Right atrium auricular region (tissue), 2 donors: ENCODE data around the gene NDE1. TPM values are rescaled to one million over a fixed set of nuclear protein-coding genes. Genes with fewer than 3 reads are reported as not detected.
"Not testable (repeated sequence)": the region's sequence is repeated elsewhere in the genome, so short reads cannot be mapped to it uniquely, and the experiment has no call there.

Source experiments
- DNase-seq: peaks from one replicate; pipeline ENCODE4 v3.0.0-alpha.2; 2019; ENCODE audit warnings: low spot score
- H3K27ac ChIP-seq, 2 donors: fragments of 200-600 bp; sonication (generic); 1 replicate in 1 of 2; 2 replicates in 1 of 2; pipeline ENCODE4 v1.5.1; 2016 to 2019
- H3K27me3 ChIP-seq, 2 donors: fragments of 200-600 bp; sonication (generic); one replicate each; pipeline versions ENCODE4 v1.5.1 to v1.6.0; 2017 to 2019
- H3K36me3 ChIP-seq: fragments of 200-600 bp; sonication (generic); one replicate; pipeline ENCODE4 v1.5.1; 2016
- H3K4me1 ChIP-seq, 2 donors: fragments of 200-600 bp; sonication (generic); one replicate each; pipeline versions ENCODE4 v1.5.1 to v1.6.0; 2017 to 2019
- H3K4me3 ChIP-seq, 2 donors: fragments of 200-600 bp; sonication (generic); 1 replicate in 1 of 2; 2 replicates in 1 of 2; pipeline ENCODE4 v1.5.1; 2017 to 2019; ENCODE audit warnings: mild to moderate bottlenecking in 1 of 2, moderate library complexity in 1 of 2
- H3K9me3 ChIP-seq, 2 donors: fragments of 200-600 bp; sonication (generic); one replicate each; pipeline ENCODE4 v1.5.1; 2019
- total RNA-seq, 2 donors: library from RNA; depleted of rRNA; stranded (reverse); fragments of >200 nt; gene quantifications; one replicate each; pipeline ENCODE4 v1.1.0, GENCODE V29; 2016
- TF ChIP-seq, protein P1 (sequence below), 2 donors: fragments of 200-600 bp; sonication (generic); IDR thresholded peaks; one replicate each; pipeline ENCODE4 v1.5.1; 2019; ENCODE audit warnings: antibody characterized with exemption in 2 of 2

The NDE1 gene
- total RNA-seq, 2 donors from 2014 or later: 12.5 to 18.6 TPM

DNA sequence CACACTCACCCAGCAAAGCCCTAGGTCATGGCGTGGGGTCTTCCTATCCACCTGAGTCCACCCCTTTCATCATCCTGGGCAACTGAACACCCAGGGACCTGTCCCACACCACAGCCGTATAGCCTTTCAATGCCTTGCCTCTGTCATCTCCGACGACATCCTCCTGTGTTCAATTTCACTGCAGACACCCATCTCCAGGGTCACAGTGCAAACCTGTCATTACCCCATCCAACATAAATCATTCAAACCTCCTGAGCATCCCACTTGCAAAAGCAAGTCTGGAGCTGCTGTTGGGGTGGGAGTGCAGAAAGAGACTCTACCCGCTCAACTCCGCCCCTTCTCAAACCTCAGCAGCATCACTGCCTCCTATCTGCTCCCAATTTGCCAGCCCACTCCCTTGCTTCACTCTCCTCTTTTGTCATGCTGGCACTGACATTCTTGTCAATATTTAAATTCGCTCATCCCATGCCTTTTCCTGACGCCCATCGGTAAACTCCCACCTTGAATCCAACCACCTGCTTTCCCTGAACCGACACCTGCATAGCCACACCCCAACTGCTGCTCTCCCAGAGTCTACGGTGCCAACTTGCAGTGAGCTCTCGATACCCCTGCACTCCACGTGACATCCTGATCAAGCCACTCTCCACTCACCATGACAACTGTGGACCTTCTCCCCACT, 44.1 kb upstream of the NDE1 start:
- no peak for DNase-seq
- Histone ChIP-seq H3K4me1 (peaks cover 0 to 15% of the 10 kb centered on the region in 2 donors), H3K4me3 (no peak overlapping the region), H3K27ac (peak overlapping the region in 1 of 2 donors; percentile 29), H3K36me3 (peaks cover 57% of the 10 kb centered on the region), H3K9me3 (no peaks in the 10 kb centered on the region), H3K27me3 (no peaks in the 10 kb centered on the region)
- TF ChIP-seq, protein P1, sequence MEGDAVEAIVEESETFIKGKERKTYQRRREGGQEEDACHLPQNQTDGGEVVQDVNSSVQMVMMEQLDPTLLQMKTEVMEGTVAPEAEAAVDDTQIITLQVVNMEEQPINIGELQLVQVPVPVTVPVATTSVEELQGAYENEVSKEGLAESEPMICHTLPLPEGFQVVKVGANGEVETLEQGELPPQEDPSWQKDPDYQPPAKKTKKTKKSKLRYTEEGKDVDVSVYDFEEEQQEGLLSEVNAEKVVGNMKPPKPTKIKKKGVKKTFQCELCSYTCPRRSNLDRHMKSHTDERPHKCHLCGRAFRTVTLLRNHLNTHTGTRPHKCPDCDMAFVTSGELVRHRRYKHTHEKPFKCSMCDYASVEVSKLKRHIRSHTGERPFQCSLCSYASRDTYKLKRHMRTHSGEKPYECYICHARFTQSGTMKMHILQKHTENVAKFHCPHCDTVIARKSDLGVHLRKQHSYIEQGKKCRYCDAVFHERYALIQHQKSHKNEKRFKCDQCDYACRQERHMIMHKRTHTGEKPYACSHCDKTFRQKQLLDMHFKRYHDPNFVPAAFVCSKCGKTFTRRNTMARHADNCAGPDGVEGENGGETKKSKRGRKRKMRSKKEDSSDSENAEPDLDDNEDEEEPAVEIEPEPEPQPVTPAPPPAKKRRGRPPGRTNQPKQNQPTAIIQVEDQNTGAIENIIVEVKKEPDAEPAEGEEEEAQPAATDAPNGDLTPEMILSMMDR (IDR thresholded peaks at IDR 0.05): no peak

DNA sequence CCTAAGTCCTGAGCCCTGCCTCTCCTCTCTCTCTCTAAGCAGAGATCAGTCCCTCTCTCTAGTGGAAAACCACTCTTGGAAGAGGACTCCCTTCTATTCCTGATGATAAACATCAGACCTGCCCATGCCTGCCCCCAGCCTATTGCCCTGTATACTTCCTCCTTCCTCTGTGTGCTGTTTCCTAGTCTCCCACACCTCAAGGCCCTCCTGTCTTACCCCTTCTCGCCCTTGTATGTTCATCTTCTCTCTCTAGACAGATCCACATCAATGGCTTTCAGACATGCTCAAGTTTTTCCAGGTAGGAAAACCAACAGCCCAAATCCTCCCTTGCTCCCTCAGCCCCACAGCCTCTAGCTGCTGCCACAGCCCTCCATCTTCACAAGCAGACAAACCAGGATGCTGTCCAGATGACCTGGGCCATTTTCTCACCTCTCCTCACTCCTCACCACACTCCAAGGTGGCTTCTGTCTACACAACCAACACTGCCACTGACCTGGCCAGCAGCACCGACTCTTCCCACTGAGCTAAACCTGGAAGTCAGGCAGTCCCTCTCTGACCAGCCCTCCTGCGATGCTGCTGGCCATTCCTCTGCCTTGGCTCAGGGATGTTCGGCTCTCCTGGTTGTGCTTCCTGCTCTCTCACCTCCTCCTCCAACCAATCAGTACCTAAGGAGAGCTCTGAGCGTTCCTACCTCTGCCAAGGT, 43.4 kb upstream of the NDE1 start:
- Histone ChIP-seq H3K9me3 (no peaks in the 10 kb centered on the region), H3K27ac (peak overlapping the region; percentile 74 to 77), H3K27me3 (no peaks in the 10 kb centered on the region), H3K4me1 (peaks cover 0 to 15% of the 10 kb centered on the region in 2 donors), H3K36me3 (peaks cover 57% of the 10 kb centered on the region), H3K4me3 (no peak overlapping the region)
- TF ChIP-seq, protein P1 (IDR thresholded peaks at IDR 0.05): no peak
- DNase-seq: no peak

DNA sequence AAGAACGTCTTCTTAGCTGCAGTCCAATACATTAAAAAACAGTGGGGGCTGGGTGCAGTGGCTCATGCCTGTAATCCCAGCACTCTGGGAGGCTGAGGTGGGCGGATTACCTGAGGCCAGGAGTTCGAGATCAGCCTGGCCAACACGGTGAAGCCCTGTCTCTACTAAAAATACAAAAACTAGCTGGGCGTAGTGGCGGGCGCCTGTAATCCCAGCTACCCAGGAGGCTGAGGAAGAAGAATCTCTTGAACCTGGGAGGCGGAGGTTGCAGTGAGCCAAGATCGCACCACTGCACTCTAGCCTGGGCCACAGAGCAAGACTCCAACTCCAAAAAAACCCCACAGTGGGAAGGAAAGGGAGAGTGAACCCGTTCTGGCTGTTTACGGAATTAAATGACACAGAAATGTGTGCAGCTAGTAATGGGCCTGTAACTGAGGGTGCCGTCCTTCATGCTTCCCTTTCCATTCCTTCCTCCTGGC, 42.8 kb upstream of the NDE1 start:
- peaks cover 57% of the 10 kb centered on the region for H3K36me3 ChIP-seq
- DNase-seq, H3K9me3 ChIP-seq, H3K27me3 ChIP-seq, H3K4me3 ChIP-seq: not testable (repeated sequence)
- peaks cover 0 to 15% of the 10 kb centered on the region in 2 donors for H3K4me1 ChIP-seq
- H3K27ac ChIP-seq: peak overlapping the region; percentile 74 to 77

DNA sequence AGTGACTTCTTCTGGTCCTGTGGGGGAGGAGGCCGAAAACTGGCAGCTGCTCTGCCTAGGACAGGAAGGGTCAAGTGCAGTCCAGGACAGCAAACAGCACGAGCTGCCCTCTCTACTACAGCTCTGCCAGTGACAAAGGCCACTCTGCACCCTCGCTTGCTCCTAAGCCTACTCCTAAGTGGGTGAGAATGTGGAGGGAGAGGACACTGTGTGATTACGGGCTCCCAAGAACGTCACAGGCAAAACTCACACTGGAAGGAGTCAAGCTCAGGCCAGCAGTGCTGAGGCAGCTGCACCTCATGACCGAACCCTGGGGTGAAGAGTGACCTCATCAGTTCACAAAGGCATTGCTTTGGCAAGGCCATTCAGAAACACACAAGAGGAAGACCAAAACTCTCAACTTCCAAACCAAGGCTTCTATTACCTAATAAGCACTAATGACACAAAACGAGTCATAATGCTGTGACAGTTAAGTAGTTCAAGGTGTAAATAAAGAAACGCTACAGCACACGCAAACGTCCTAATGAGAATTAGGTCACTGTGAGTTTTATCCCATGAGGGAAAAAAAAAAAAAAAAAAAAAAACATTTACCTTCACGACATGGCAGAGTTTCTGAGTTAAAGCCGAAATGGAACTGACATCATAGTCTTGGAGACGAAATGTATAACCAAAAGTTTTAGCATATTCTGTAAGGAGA, 42.2 kb upstream of the NDE1 start:
- H3K9me3 ChIP-seq: no peaks in the 10 kb centered on the region
- peaks cover 0 to 15% of the 10 kb centered on the region in 2 donors for H3K4me1 ChIP-seq
- peaks cover 57% of the 10 kb centered on the region for H3K36me3 ChIP-seq
- DNase-seq: peak; percentile 91
- H3K27me3 ChIP-seq: no peaks in the 10 kb centered on the region
- no peak overlapping the region for H3K4me3 ChIP-seq
- TF ChIP-seq, protein P1 (IDR thresholded peaks at IDR 0.05): no peak
- peak overlapping the region; percentile 74 to 77 for H3K27ac ChIP-seq

DNA sequence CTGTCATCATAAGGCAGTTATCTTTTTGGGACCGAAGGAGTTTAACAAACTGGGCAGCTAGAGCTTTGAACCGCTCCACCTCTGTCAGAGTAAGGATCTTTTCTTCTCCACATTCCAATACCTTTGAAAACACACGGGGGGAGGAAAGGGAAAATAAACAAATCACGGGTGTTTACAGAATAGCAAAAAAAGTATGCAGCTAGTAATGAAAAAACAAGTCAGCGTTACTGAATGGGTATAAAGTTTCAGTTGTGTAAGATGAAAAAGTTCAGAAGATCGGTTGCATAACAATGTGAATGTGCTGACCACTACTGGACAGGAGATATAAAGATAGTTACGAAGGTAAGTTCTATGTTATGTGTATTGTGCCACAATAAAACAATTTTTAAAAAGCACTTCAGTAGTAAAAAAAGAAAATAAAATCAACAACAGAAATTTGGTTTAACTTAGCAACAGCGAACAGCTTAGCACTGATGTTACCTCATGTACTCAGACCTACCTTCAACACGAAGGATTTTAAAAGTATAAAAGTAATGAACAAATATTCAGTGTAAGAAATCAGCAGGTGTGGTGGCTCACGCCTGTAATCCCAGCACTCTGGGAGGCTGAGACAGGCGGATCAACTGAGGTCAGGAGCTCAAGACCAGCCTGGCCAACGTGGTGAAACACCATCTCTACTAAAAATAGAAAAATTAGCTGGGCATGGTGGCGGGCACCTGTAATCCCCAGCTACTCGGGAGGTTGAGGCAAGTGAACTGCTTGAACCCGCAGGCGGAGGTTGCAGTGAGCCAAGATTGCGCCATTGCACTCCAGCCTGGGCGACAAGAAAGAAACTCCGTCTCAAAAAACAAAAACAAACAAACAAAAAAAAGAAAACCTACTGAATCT, 41.4 kb upstream of the NDE1 start:
- DNase-seq: no peak
- Histone ChIP-seq H3K27ac (peak overlapping the region; percentile 74 to 77), H3K36me3 (peaks cover 52% of the 10 kb centered on the region), H3K9me3 (no peaks in the 10 kb centered on the region), H3K27me3 (no peaks in the 10 kb centered on the region), H3K4me1 (peaks cover 0 to 15% of the 10 kb centered on the region in 2 donors), H3K4me3 (no peak overlapping the region)
- TF ChIP-seq, protein P1 (IDR thresholded peaks at IDR 0.05): no peak
